Central memory CD8-positive, alpha-beta T cell (primary cell): ENCODE results near the gene REEP3.
"Not testable (repeated sequence)": the region's sequence is repeated elsewhere in the genome, so short reads cannot be mapped to it uniquely, and the experiment has no call there.

Experiments used
- ATAC-seq: fragments of 150-1000 bp; cut with Tn5 transposase; replicated peaks from 2 replicates; pipeline ENCODE4 v1.10.0; 2022; ENCODE audit warnings: mild to moderate bottlenecking, moderate FRiP score, moderate number of reproducible peaks; ENCODE audit not compliant: poor library complexity, severe bottlenecking; ENCODE audit errors: extremely low read depth
- DNase-seq, 2 donors: peaks; one replicate each; pipeline ENCODE4 v3.0.0; 2021; ENCODE audit warnings: low spot score in 2 of 2
- H3K27ac Mint-ChIP-seq: one replicate; pipeline ENCODE4 v1.8.0; 2022; ENCODE audit warnings: low read depth, mild to moderate bottlenecking, moderate library complexity, mixed read lengths
- H3K27me3 Mint-ChIP-seq: one replicate; pipeline ENCODE4 v1.8.0; 2022; ENCODE audit warnings: mixed read lengths
- H3K36me3 Mint-ChIP-seq: one replicate; pipeline ENCODE4 v1.8.0; 2022; ENCODE audit warnings: mild to moderate bottlenecking, moderate library complexity, mixed read lengths; ENCODE audit not compliant: insufficient read depth
- H3K4me1 Mint-ChIP-seq: one replicate; pipeline ENCODE4 v1.8.0; 2022; ENCODE audit warnings: mixed read lengths
- H3K4me3 Mint-ChIP-seq: one replicate; pipeline ENCODE4 v1.8.0; 2022; ENCODE audit warnings: mild to moderate bottlenecking, moderate library complexity, mixed read lengths
- H3K9me3 Mint-ChIP-seq: one replicate; pipeline ENCODE4 v1.8.0; 2022; ENCODE audit warnings: mixed read lengths

REEP3 gene

GRCh38 chr10:63657761-63658160 lies 136.6 kb downstream of the REEP3 start:
- DNase-seq (no peak), ATAC-seq (no peak)
- Mint-ChIP-seq H3K36me3 (no peaks in the 10 kb centered on the region), H3K4me1 (no peaks in the 10 kb centered on the region), H3K27me3 (no peaks in the 10 kb centered on the region), H3K27ac (no peak overlapping the region), H3K4me3 (no peak overlapping the region), H3K9me3 (no peaks in the 10 kb centered on the region)

GRCh38 chr10:63660941-63661340 lies 139.7 kb downstream of the REEP3 start:
- not testable (repeated sequence) for H3K27ac Mint-ChIP-seq, H3K27me3 Mint-ChIP-seq, H3K4me3 Mint-ChIP-seq, ATAC-seq, DNase-seq, H3K4me1 Mint-ChIP-seq, H3K36me3 Mint-ChIP-seq, H3K9me3 Mint-ChIP-seq

- Mint-ChIP-seq H3K27ac (no peak overlapping the region), H3K4me1 (no peaks in the 10 kb centered on the region), H3K4me3 (no peak overlapping the region), H3K27me3 (no peaks in the 10 kb centered on the region), H3K9me3 (no peaks in the 10 kb centered on the region), H3K36me3 (no peaks in the 10 kb centered on the region)
- DNase-seq (no peak), ATAC-seq (no peak)
These were observed 140.1 kb downstream of the REEP3 start for GRCh38 chr10:63661347-63661746.

- no peaks in the 10 kb centered on the region for H3K4me1 Mint-ChIP-seq
- H3K27ac Mint-ChIP-seq: no peak overlapping the region
- no peak overlapping the region for H3K4me3 Mint-ChIP-seq
These were observed 143.2 kb downstream of the REEP3 start for GRCh38 chr10:63664341-63664885.

GRCh38 chr10:63665006-63665580 lies 143.9 kb downstream of the REEP3 start:
- H3K27ac Mint-ChIP-seq, H3K4me1 Mint-ChIP-seq, H3K36me3 Mint-ChIP-seq, DNase-seq, H3K9me3 Mint-ChIP-seq, H3K4me3 Mint-ChIP-seq, ATAC-seq, H3K27me3 Mint-ChIP-seq: not testable (repeated sequence)

More at GRCh38 chr10:63664341-63664885, 143.2 kb downstream of the REEP3 start:
- Mint-ChIP-seq H3K27me3 (no peaks in the 10 kb centered on the region), H3K9me3 (no peaks in the 10 kb centered on the region), H3K36me3 (no peaks in the 10 kb centered on the region)
- no peak for ATAC-seq
- no peak for DNase-seq

GRCh38 chr10:63665670-63666134 lies 144.5 kb downstream of the REEP3 start:
- no peak overlapping the region for H3K27ac Mint-ChIP-seq
- no peaks in the 10 kb centered on the region for H3K9me3 Mint-ChIP-seq
- no peaks in the 10 kb centered on the region for H3K36me3 Mint-ChIP-seq
- DNase-seq (no peak), ATAC-seq (no peak)
- no peaks in the 10 kb centered on the region for H3K4me1 Mint-ChIP-seq
- H3K27me3 Mint-ChIP-seq: no peaks in the 10 kb centered on the region
- no peak overlapping the region for H3K4me3 Mint-ChIP-seq

- Mint-ChIP-seq H3K27me3 (no peaks in the 10 kb centered on the region), H3K36me3 (no peaks in the 10 kb centered on the region), H3K27ac (no peak overlapping the region), H3K4me1 (no peaks in the 10 kb centered on the region), H3K9me3 (no peaks in the 10 kb centered on the region), H3K4me3 (no peak overlapping the region)
- ATAC-seq: no peak
- no peak for DNase-seq
These were observed 145.7 kb downstream of the REEP3 start for GRCh38 chr10:63666836-63667383.

GRCh38 chr10:63667596-63668480 lies 146.6 kb downstream of the REEP3 start:
- H3K36me3 Mint-ChIP-seq: no peaks in the 10 kb centered on the region
- H3K4me3 Mint-ChIP-seq: no peak overlapping the region

GRCh38 chr10:63670291-63670898 lies 149.2 kb downstream of the REEP3 start:
- DNase-seq (no peak), ATAC-seq (no peak)
- Mint-ChIP-seq H3K36me3 (no peaks in the 10 kb centered on the region), H3K9me3 (no peaks in the 10 kb centered on the region), H3K27ac (no peak overlapping the region), H3K4me3 (no peak overlapping the region), H3K27me3 (no peaks in the 10 kb centered on the region), H3K4me1 (no peaks in the 10 kb centered on the region)

More at GRCh38 chr10:63667596-63668480, 146.6 kb downstream of the REEP3 start:
- H3K27me3 Mint-ChIP-seq: no peaks in the 10 kb centered on the region
- no peaks in the 10 kb centered on the region for H3K9me3 Mint-ChIP-seq
- no peak for DNase-seq
- no peaks in the 10 kb centered on the region for H3K4me1 Mint-ChIP-seq
- H3K27ac Mint-ChIP-seq: no peak overlapping the region
- ATAC-seq: no peak

- Mint-ChIP-seq H3K4me1 (no peaks in the 10 kb centered on the region), H3K27me3 (no peaks in the 10 kb centered on the region), H3K4me3 (no peak overlapping the region), H3K36me3 (no peaks in the 10 kb centered on the region), H3K9me3 (no peaks in the 10 kb centered on the region), H3K27ac (no peak overlapping the region)
- ATAC-seq: no peak
- no peak for DNase-seq
These were observed 150.2 kb downstream of the REEP3 start for GRCh38 chr10:63671317-63671937.

GRCh38 chr10:63672491-63672890 lies 151.3 kb downstream of the REEP3 start:
- DNase-seq: no peak
- no peak for ATAC-seq
- Mint-ChIP-seq H3K27ac (no peak overlapping the region), H3K9me3 (no peaks in the 10 kb centered on the region), H3K27me3 (no peaks in the 10 kb centered on the region), H3K4me1 (no peaks in the 10 kb centered on the region), H3K4me3 (no peak overlapping the region), H3K36me3 (no peaks in the 10 kb centered on the region)

GRCh38 chr10:63673246-63673645 lies 152.0 kb downstream of the REEP3 start:
- DNase-seq (no peak), ATAC-seq (no peak)
- Mint-ChIP-seq H3K27ac (no peak overlapping the region), H3K4me3 (no peak overlapping the region), H3K36me3 (no peaks in the 10 kb centered on the region), H3K27me3 (no peaks in the 10 kb centered on the region), H3K9me3 (no peaks in the 10 kb centered on the region), H3K4me1 (no peaks in the 10 kb centered on the region)
